Activated T-helper 1 cell treated with Interleukin-2 at 50 U/mL for 16 hours (primary cell): ENCODE data around the gene RABGAP1.

Experiments used
- DNase-seq: peaks from one replicate; pipeline ENCODE4 v3.0.0-alpha.2; 2020; ENCODE audit warnings: low read depth

Gene RABGAP1

GRCh38 chr9:123111427-123112014, 170.7 kb downstream of the RABGAP1 start:
- DNase-seq: no peak

GRCh38 chr9:123112015-123112975, 171.5 kb downstream of the RABGAP1 start:
- DNase-seq: no peak

DNA sequence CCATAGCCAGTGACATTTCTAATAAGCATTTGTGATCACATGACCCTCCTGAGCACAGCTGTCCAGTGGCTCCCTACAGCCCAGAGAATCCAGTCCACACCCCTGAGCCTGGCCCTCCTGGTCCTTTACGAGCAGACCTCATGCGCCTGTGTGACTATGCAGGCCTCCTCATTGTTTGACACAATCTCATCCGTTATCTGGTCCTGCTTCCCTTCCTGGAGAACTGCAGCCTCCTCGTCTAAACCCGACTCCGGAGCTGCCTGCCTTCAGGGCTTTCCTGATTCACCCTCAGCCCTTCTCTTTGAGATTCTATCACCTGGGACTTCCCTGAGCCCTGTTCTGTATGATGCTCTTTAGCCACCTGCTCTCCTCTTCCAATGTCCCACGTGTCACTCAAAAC, 172.4 kb downstream of the RABGAP1 start:
- DNase-seq: no peak

GRCh38 chr9:123115146-123115913, 174.5 kb downstream of the RABGAP1 start:
- no peak for DNase-seq

GRCh38 chr9:123116036-123116435, 175.2 kb downstream of the RABGAP1 start:
- DNase-seq: no peak

GRCh38 chr9:123119566-123119965, 178.7 kb downstream of the RABGAP1 start:
- DNase-seq: no peak

GRCh38 chr9:123120131-123120530, 179.3 kb downstream of the RABGAP1 start:
- DNase-seq: no peak

DNA sequence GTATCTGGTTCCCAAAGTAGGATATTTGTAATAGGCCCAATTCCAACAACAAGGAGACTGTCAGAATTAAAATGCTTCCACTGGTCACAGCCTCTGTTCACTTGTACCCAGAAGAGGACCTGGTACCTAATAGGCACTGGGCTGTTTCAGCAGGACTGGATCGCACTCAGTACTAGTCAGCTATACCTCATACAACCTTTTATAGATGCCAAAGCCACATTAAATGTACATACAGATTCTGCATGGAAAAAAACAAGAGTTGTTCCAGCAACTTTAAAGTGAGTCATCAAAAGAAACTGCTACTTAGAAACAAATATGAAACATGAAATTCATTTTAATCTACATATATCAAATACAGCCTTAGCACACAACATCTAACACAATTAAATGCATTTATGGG, 180.1 kb downstream of the RABGAP1 start:
- DNase-seq: no peak

DNA sequence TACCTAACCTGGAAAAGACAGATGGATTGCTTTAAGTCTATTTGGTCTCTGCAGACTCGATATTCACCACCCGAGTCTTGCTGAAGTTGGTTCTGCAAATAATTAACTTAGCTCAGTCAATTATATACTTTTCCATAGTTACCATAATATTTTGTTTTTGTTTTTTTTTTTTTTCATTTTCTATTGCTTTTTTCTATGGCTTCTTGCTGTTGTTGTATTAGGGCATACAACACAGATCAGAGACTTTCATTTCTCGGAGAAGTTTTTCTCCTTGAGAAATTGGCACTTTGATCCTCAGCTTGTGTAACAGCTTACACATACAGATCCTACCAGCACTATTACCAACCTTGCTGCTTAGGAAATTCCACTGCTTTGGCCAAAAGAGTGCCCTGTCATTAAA, 180.6 kb downstream of the RABGAP1 start:
- no peak for DNase-seq

DNA sequence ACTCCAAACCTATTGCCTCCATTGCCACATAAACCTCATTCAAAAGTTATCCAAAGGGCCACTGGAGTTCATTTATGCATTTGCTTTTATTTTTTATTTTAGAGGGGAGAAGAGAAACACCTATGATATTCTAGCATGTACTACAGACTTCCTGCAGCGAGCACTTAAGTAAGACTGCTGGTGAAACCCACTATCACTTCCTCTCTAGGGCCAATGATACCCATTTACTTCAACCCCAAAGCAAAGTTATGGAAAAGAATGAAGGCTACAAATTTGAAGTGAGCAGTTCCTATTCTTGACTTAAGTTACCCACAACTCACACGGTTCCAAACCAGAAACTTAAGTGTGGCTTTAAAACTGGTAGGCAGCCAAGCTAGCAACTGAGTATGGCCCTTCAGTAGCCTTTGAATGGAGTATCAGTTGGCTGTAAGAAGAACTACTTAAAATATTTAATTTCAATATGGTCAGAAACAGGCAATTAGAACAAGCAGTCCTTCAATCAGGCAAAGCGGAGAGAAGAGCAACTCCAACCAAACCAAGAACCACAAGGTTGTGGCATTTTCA, 186.8 kb downstream of the RABGAP1 start:
- DNase-seq: no peak

DNA sequence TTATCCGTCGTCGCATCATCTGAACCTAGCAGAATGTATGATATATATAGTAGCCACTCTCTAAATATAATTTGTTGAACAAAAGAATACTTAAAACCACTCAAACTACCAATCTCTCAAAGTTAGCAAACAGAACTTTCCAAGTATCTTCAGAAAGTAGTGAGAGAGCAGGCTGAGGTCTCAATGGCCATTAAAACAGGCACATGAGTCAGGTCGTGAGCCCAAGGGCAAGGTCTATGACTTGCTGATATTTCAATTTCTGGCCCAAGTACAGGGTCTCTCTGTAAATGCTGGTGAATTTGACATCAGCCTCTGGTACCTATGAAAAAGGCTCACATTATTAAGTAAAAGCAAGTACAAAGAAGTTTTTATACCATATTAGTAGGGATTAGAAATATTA, 187.8 kb downstream of the RABGAP1 start:
- no peak for DNase-seq

- no peak for DNase-seq
These were observed 188.6 kb downstream of the RABGAP1 start for GRCh38 chr9:123129423-123129822.

- DNase-seq: no peak
These were observed 190.4 kb downstream of the RABGAP1 start for GRCh38 chr9:123131258-123131657.

DNA sequence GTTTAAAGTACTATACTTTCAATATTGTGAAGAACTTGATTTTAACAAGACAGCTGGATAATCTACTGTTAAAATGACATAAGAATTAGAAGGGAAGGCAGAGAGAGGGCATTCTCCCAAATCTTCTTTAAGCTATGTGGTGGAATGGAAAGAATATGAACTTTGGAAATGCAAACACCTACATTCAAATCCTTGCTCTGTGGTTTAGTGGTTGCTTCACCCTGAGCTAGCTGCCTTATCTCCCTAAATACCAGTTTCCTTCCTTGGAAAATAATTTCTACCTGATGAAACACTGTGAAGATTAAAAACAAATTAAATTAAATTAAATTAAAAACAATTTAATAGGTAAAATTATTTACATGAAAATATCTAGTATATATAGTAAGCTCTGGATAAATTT, 191.2 kb downstream of the RABGAP1 start:
- DNase-seq: no peak

DNA sequence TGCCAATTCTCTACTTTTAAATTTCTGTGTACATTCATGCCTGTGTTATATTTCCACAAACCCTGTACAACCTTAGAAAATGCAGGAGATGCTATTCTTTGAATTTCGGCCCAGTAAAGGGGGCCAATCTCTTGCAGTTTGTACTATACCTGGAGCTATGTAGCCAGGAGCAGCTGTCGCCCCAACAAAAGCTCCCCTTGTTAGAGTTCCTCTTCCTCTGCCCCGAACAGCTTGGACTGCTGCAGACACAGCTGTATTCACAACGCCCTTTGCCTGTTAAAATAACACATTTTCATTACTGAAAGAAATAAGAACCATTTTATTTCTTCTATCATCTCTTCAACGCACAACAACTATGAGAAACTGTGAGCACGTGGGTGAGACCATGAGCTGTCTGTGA, 191.9 kb downstream of the RABGAP1 start:
- DNase-seq: no peak

DNA sequence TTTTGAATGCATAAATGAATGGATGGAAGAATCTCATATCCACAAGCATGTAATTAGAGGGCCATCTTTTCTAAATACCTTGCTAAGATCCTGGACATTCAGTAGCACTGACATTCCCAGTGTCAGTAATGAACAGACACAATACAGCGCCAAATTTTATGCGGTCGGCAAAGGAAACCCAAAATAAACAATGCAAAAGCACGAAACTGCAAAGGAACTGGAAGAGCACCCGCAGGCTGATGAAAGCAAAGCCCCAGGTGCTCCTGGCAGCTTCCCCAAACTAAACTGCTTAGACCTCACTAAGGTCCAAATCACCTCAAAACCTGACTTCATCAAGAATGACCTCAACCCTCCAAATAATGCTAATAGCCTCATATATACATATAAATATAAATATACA, 194.6 kb downstream of the RABGAP1 start:
- DNase-seq: no peak

GRCh38 chr9:123138163-123138562, 197.3 kb downstream of the RABGAP1 start:
- DNase-seq: no peak

- DNase-seq: no peak
These were observed 208.2 kb downstream of the RABGAP1 start for GRCh38 chr9:123149067-123149466.

GRCh38 chr9:123150708-123151503, 210.1 kb downstream of the RABGAP1 start:
- no peak for DNase-seq
